ENCODE results near the gene NIPBL.
"Not testable (repeated sequence)": the region's sequence is repeated elsewhere in the genome, so short reads cannot be mapped to it uniquely, and the experiment has no call there.

NIPBL gene

DNA sequence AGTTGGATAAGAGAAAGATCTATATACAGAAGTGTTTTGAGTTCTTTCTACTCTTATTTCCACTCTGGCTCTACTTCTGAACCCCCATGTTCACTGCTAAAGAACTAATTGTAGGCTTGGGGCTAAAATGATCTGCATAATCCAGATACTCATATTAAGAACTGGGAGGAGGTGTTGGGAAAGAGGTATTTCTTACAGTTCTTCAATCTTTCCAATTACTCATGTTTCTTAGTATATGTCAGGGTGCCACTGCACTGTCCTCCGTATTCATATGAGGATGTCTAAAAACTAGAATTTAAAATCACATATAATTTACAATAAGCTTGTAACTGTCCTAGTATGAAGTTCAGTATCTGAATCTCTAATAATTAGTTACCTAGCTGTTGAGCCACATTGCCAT is 12.7 kb downstream of the NIPBL start:
- in situ Hi-C loops (cut with HindIII; ENCODE audit: low sequenced_read_pairs), result no loop called here
- no peak overlapping the region for H3K4me3 ChIP-seq (ENCODE audit: low read depth, low read length)
- TF ChIP-seq, protein P1, sequence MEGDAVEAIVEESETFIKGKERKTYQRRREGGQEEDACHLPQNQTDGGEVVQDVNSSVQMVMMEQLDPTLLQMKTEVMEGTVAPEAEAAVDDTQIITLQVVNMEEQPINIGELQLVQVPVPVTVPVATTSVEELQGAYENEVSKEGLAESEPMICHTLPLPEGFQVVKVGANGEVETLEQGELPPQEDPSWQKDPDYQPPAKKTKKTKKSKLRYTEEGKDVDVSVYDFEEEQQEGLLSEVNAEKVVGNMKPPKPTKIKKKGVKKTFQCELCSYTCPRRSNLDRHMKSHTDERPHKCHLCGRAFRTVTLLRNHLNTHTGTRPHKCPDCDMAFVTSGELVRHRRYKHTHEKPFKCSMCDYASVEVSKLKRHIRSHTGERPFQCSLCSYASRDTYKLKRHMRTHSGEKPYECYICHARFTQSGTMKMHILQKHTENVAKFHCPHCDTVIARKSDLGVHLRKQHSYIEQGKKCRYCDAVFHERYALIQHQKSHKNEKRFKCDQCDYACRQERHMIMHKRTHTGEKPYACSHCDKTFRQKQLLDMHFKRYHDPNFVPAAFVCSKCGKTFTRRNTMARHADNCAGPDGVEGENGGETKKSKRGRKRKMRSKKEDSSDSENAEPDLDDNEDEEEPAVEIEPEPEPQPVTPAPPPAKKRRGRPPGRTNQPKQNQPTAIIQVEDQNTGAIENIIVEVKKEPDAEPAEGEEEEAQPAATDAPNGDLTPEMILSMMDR (IDR thresholded peaks at IDR 0.05; ENCODE audit: low read depth, low read length, missing control alignments), result no peak
- no peak for DNase-seq (ENCODE audit: low read depth)

DNA sequence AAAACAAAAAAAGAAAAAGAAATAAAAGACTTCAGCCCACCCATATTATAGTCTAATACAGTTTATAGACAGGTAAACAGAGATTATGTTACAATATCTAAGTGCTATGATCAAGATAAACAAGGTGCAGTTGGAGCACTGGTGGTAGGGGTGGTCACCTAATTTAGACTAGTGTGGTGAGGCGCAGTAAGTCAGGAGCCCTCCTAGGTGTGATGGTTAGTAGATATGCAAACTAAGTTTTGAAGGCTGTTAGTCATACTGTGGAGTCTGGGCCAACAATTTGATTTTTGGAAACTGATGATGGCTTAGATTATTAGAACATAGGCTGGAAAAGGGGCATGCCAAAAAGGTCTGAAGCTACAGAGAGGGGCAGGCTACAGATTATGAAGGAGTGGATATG is 14.7 kb downstream of the NIPBL start:
- no peak overlapping the region for H3K4me3 ChIP-seq (ENCODE audit: low read depth, low read length)
- TF ChIP-seq, protein P1 (IDR thresholded peaks at IDR 0.05; ENCODE audit: low read depth, low read length, missing control alignments), result no peak
- DNase-seq (ENCODE audit: low read depth), result no peak
- in situ Hi-C loops (cut with HindIII; ENCODE audit: low sequenced_read_pairs), result no loop called here

DNA sequence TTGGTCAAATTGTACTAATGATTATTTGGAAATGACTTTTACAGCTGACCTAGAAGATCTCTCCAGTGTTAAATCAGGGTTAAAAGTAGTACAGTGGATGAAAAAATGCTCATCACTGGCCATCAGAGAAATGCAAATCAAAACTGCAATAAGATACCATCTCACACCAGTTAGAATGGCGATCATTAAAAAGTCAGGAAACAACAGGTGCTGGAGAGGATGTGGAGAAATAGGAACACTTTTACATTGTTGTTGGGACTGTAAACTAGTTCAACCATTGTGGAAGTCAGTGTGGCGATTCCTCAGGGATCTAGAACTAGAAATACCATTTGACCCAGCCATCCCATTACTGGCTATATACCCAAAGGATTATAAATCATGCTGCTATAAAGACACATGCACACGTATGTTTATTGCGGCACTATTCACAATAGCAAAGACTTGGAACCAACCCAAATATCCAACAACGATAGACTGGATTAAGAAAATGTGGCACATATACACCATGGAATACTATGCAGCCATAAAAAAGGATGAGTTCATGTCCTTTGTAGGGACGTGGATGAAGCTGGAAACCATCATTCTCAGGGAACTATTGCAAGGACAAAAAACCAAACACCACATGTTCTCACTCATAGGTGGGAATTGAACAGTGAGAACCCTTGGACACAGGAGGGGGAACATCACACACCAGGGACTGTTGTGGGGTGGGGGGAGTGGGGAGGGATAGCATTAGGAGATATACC is 15.7 kb downstream of the NIPBL start:
- DNase-seq (ENCODE audit: low read depth); H3K4me3 ChIP-seq (ENCODE audit: low read depth, low read length); in situ Hi-C loops (cut with HindIII; ENCODE audit: low sequenced_read_pairs): not testable (repeated sequence)

DNA sequence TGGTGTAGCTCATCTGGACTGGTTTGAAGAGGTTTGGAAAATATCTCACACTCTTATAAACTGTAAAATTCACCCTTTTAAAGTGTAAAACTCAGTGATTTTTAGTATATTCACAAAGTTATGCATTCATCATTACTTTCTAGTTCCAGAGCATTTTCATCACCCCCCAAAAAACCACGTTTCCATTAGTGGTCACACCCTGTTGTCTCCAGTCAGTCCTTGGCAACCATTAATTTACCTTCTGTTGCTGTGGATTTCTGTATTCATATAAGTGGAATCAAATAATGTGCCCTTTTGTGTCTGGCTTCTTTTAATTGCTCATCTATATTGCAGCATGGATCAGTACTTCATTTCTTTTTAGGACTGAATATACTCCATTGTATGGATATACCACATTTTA is 18.4 kb downstream of the NIPBL start:
- in situ Hi-C loops (cut with HindIII; ENCODE audit: low sequenced_read_pairs), result no loop called here
- DNase-seq (ENCODE audit: low read depth), result no peak
- TF ChIP-seq, protein P1 (IDR thresholded peaks at IDR 0.05; ENCODE audit: low read depth, low read length, missing control alignments), result no peak
- H3K4me3 ChIP-seq (ENCODE audit: low read depth, low read length), result no peak overlapping the region

DNA sequence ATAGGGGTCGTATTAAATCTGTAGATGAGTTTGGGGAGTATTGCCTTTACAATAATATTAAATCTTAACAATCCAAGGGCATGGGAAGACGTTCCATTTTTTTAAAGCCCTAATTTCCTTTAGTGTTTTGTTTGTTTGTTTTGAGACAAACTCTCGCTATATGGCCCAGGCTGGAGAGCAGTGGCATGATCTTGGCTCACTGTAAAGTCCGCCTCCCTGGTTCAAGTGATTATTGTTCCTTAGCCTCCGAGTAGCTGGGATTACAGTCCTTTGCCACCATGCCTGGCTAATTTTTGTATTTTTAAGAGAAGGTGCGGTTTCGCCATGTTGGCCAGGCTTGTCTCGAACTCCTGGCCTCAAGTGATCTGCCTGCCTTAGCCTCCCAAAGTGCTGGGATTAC is 19.9 kb downstream of the NIPBL start:
- no peak overlapping the region for H3K4me3 ChIP-seq (ENCODE audit: low read depth, low read length)
- TF ChIP-seq, protein P1 (IDR thresholded peaks at IDR 0.05; ENCODE audit: low read depth, low read length, missing control alignments), result no peak
- DNase-seq (ENCODE audit: low read depth), result no peak
- in situ Hi-C loops (cut with HindIII; ENCODE audit: low sequenced_read_pairs), result no loop called here

DNA sequence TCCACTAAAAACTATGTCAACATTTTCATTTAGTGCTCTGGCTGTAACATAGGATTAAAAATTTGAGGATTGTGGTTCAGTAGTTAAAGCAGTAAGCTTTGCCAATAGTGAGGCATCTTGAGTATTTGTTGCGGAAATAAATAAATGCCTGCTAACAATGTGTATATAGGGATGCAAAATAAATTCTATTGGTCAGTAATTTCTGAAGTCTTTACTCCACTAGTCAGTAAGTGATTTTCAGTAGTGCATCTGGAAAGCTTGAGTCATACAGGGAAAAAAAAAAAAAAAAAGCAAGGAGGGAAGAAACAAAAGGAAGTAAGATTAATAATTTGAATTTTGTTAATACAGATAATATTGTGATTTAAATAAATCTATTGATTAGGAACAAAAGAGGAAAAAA is 21.0 kb downstream of the NIPBL start:
- H3K4me3 ChIP-seq (ENCODE audit: low read depth, low read length), result no peak overlapping the region
- DNase-seq (ENCODE audit: low read depth), result no peak
- in situ Hi-C loops (cut with HindIII; ENCODE audit: low sequenced_read_pairs), result no loop called here
- TF ChIP-seq, protein P1 (IDR thresholded peaks at IDR 0.05; ENCODE audit: low read depth, low read length, missing control alignments), result no peak

DNA sequence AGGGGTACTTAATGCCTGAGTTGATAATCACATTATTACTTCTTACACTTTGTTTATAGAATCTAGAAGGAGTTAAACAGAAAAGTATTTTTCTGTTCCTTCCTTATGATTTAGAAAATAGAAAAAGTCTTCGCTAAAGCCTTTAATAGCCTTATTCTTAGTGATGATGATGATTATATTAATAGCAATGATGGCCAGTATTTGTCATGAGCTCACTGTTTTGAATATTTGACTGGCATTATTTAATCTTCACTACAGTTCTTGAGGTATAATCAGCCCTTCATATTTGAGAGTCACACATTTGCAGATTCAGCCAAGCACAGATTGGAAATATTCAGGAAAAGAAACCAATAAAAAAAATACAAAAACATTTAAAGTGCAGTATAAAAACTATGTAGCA is 23.3 kb downstream of the NIPBL start:
- no peak for DNase-seq (ENCODE audit: low read depth)
- no peak overlapping the region for H3K4me3 ChIP-seq (ENCODE audit: low read depth, low read length)
- in situ Hi-C loops (cut with HindIII; ENCODE audit: low sequenced_read_pairs), result no loop called here
- TF ChIP-seq, protein P1 (IDR thresholded peaks at IDR 0.05; ENCODE audit: low read depth, low read length, missing control alignments), result no peak

All from astrocyte of the cerebellum (primary cell).